ENCODE measurements around the gene ADAM10. TPM values are rescaled to one million over a fixed set of nuclear protein-coding genes. Genes with fewer than 3 reads are reported as not detected.

The ADAM10 gene
- polyA plus RNA-seq, 1 donor, result 74.5 TPM

DNA sequence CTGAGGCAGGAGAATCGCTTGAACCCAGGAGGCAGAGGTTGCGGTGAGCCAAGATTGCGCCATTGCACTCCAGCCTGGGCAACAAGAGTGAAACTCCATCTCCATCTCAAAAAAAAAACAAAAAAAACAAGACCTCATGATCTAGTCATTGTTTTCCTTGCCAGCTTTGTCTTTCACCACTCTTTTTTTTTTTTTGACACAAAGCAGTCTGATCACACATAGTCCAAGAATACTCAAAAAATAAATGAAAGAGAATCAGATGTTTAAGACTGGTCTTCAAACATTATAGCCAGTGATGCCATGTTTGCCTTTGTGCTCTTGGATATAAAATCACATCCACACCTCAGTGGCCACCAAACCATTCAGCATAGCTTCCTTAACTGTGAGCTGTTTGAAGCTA is 5.8 kb upstream of the ADAM10 start:
- DNase-seq, result no peak

DNA sequence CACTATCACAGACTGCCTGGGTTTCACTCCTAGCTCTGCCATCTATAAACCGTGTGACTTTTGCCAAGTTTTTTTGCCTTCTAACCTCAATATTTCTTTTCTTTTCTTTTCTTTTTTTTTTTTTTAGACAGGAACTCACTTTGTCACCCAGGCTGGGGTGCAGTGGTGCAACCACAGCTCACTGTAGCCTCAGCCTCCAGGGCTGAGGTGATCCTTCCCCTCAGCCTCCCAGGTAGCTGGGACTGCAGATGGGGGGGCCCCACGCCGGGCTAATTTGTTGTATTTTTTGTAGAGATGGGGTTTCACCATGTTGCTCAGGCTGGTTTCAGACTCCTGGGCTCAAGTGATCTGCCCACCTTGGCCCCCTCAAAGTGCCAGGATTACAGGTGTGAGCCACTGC is 3.2 kb upstream of the ADAM10 start:
- no peak for DNase-seq

DNA sequence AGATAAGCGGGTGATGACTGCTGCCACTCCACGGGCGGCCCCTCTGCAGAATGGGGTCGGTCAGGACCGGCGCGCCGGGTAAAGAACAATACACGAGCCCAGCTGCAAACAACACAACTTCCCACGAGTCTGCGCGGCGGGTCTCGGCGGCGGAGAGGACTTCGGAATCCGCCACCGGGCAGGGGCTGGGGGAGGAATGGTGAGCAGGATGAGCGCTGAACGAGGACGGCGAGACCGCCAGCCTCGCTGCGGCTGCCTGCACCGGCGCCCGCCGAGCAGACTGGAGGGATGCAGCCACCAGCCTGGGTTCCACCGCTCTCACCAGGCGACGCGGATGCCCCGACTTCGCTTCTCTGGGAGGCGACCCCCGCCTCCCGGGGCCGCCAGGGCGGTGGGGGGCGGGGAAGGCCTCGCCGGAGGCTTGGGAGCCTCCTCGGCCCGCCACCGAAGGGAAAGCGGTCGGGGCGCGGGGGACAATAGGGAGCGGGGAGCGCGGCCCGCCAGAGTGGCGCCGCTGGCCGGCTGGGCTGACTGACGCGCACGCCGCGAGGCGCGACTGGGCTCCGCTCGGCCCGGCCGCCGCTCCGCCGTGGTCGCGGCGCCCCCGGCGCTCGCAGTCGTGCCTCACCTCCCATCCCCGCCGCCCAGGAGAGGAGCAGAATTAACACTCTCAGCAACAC is 515 bp downstream of the ADAM10 start:
- DNase-seq, result peak; percentile 57

DNA sequence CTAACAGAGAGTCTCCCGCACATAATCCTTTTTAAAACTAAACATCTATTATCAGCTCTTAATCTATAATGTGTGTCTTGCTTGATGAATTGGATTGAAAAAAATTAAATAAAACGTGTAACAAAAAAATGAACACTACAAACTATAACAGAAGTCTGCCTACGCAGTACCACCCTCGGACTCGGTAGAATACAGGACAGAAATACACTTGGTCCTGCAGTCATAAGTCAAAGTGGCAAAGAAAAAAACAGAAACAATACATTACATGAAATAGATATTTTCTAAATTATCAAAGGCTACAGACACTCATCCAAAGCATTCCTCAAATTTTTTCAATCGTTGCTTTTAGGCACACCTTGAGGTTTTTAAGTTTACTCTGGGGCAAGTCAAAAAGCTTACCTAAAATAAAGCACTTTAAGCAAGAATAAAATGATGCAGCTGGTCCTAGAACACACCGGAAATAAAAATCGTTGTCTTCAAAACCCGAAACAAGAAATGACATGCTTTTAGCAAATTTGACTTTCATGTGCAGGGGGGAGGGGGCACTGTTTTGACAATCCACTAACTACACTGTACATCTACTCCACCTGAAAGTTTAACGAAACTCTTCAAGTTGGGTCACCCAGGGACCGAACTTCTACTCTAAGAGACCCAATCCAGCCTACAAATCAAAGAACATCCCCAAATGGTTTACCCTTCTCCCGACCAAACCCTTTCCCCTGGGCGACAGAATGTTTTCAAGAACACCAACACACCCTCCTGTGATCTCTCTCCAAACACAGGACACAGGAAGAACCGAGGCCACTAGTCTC is 1.3 kb downstream of the ADAM10 start:
- no peak for DNase-seq

DNA sequence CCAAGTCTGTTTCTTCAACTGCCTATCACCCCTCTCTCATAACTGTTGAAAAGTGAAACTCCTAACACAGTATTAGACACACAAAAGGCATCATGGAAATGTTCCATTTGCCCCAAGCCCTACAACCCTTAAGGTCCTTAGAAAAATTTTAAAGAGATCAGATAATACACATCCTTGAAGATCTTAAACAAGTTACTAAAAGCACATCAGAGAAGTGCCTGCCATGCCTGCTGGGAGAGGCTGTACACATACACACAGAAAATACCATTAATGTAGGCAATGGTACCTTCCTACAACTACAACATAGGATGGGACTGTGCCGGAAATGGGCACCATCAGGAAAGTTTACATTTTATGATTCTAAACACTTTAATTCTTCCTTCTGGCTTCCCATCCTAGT is 3.3 kb downstream of the ADAM10 start:
- DNase-seq, result no peak

DNA sequence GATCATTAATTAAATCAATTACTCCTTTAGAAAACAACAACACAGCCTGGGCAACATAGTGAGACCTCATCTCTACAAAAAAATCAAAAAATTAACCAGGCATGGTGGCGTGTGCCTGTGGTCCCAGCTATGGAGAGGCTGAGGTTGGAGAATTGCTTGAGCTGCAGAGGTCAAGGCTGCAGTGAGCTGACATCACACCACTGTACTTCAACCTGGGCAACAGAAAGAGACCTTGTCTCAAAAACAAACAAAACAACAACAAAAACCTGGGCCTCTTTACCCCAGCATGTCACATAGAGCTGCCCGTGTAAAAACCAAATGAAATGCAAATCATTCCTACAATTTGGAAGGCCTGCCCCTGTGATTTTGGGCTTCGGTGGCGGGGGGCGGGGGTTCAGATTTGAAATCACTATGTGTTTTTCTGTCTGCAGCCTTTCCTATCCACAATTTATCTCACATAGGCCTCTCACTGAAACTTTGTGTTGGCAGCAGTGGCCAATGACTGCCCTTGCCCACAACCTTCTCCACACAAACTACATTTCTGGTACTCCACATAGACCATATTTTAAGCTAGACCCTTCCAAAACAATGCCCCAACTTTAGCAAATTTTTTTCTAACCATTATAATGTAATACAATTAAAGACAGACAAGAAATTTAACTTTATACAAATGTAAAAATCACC is 6.5 kb downstream of the ADAM10 start:
- no peak for DNase-seq

DNA sequence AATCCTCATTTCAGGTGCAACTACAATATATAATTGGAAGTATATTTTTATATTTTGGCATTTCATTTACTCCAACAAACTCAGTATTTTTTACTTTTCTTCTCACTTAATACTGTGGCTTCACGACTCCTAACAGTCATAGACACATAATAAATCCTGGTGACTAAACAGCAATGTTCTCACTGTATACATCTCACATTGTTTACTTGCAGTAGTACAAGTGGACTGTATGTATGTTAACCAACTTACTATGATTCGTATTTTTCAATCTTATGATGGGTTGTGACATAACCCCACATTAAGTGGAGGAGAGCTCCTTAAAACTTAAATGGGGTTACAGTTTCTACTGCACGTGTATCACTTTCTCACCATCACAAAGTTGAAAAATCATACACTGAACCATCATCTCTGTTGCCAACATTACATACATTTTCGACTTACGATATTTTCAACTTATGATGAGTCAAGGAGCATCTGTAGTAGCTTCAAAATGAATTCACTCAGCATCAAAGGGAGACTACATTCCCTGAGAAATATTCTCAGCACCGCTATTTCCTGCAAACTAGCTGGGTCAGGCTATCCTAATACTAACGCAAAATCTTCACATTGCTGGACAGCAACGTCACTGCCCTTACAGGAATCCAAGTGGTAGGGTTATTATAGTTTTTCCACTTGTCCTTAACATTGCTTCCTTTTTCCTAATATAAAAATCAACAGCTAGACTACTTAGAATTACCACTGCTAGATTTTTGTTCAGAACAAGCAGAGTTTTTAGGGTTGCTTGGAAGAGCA is 7.3 kb downstream of the ADAM10 start:
- peak; percentile 29 for DNase-seq

DNA sequence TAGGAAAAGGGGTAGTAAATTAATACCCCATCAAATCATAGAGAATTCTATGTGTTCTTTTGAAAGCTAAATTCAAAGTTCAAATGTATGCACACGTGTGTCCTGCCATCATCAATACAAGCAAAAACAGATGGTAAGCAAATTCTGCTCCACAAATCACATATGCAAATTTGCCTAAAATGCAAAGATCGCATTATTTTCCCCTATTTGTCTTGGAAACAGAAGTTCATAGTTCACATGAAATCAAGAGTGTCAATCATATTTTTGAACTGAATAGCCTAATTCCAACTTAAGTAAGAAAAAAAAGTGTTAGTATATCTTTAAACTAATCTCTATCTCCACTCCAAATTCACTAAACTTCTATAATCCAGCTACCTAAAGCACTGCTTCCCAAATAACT is 8.5 kb downstream of the ADAM10 start:
- DNase-seq, result no peak

DNA sequence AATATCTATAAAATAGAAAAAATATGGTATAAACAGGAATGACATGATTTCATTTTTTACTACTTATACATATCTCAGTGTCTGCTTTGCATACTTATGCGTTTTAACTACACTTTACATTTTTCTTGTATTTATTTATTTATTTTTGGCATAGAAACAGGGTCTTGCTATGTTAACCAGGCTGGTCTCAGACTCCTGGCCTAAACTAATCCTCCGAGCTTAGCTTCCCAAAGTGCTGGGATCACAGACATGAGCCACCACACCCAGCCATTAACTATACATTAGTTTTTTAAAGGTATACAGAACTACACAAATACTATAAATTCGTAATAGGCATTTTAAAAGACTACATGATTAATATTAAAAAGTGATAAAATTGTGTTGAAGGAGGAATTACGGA is 9.1 kb downstream of the ADAM10 start:
- DNase-seq, result no peak

DNA sequence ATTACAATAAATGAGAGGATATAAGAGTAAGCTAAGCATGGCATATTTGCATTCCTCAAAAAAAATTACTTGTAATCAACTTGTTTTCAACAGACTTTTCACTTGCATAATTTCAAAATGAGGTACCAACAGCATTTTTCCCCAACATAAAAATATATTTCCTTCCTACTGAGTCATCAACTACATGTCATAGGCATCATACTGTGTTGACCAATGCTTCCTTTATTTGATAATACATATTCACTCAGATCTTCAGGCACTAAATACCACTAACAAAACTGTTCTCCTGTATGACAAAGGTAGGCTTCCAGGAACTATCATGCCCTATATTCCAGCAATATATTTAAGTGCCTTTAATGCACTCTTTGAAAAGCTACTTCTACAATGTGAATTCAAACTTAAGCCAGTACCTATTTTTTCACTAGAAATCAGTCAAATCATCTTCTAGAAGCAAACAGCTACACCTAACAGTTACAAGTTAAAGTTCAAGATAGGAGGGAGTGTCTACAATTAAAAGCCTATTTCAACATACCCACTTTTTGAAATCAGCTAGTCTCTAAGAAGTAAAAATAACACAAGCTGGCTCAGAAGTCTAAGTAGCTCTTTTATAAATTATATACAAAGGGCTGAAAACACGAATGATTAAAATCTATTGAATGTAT is 11.3 kb downstream of the ADAM10 start:
- no peak for DNase-seq

DNA sequence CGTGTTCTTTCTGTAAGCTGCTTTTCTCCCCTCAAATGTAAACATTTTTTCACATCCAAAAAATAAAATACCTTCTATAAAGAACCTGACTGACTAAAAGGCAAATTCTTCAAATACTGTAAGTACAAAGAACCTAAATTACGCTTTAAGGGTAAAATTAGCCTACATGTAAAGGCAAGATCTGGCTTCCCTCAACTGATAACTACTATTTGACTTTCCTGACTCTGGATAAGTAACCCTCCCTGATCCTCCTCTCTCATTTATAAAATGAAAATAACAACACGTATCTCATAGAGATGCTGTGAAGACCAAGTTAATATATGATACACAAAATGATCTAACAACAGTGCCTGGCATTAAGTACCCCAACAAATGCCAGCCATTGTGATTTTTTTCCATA is 12.2 kb downstream of the ADAM10 start:
- no peak for DNase-seq

DNA sequence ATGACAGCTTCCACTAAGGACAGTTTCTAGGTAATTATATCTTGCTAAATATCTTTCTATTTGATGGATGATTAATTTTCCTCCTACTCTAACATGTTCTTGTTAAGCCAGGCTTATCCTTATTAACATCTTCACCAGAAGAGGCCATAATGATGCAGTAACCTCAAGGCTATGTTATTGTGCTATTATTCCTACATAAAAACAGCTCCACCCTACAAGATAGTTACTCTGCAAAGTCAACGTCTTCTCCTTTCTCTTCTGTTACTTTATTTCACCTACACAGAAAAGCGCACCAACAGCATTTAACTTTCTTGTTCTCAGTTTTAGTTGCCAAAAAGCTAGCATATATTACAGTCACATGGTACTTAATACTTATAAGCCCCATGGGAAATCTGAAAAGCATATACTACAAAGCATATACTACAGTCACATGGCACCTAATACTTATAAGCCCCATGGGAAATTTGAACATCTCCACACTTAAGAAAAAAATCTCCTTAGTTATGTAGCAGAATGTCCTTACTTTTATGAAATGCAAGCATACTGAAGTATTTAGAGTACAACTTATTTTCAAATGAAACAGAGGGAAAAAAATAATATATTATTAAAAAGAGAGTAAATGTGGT is 13.4 kb downstream of the ADAM10 start:
- no peak for DNase-seq

DNA sequence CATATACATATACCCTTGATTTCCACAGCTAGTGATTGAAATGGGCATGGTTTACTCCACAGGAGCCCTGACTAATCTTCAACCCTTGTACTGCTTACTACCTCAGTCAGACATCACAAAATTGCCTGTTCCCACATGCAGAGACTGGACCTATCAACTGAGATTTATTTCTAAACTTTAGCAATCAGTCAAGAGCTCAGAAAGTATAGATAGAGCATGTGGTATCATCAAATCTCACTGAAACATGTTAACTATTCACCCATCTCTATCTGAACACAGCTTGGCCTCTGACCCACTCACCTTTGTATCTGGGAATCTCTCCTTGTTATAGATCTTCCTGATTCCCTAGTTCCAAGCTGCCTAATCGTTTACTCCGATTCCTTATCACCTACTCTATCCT is 14.6 kb downstream of the ADAM10 start:
- DNase-seq, result no peak

DNA sequence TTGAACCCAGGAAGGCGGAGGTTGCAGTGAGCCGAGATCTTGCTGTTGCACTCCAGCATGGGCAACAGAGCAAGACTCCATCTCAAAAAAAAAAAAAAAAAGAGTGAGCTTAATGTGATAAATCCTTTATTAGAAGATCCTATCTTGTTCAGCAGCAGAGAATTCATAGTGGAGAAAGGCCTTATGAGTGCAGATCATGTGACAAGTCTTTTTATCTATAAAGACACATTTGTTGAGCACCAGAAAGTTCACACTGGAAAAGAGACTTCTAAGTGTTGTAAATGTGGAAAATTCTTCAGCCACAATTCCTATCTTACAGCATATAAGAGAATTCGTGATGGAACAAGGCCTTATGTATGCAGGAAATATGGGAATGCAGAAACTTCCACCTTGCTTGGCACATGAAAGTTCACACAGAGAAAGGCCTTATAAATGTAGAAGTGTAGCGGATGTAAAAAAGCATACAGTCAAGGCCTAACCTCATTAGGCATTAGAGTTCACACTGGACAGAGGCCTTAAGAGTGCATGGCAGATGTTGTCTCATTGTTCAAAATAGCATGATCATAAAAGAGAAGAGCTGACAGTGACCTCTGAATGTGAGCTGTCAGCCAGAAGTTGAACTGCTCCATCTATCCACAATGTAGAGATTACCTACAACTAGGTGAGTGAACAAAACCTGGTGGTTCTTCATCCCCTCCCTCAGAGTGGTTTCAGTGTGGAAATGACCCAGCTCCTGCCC is 16.7 kb downstream of the ADAM10 start:
- DNase-seq, result no peak

DNA sequence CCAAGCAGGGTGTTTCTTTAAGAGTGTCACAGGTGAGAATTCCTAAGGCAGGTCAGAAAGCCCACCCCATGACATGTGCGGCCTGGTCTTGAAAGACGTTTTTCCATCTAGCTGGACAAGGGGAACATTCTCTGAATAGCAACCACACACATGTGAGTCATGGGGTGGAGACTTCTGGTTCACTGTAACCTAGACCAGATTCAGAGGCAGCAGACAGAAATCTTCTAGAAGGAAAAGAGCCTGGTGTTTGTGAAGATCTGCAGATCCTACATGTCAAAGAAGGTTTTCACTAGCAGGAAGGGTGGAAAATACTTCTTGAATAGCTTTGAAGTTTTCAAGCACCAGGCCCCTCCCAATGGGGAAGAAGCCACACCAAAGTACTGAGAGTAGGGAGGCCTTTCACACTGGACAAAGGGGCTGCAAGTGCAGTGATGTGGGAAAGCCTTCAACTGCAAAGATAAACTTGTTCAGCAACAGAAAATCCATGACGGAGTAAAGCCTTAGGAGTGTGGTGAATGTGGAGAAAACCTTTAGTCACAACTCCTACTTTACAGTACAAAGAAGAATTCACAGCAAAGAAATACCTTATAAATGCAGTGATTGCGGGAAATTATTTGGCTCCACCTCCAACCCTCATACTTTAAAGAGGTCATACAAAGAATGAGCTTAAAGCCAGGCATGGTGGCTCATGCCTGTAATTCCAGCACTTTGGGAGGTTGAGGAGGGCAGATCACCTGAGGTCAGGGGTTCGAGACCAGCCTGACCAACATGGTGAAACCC is 17.6 kb downstream of the ADAM10 start:
- no peak for DNase-seq

DNA sequence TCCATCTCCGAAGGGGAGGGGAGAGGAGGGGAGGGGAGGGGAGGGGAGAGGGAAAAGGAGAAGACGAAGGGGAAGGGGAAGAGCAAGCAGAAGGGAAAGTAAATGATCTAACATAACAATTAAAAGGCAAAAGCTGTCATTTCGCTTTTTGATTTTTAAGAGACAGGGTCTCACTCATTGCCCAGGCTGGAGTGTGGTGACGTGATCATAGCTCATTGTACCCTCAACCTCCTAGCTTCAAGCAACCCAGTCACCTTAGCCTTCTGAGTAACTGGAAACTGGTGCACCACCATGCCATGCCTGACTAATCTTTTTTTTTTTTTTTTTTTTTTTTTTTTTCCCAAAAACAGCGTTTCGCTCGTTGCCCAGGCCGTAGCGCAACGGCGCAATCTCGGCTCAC is 22.6 kb downstream of the ADAM10 start:
- no peak for DNase-seq

DNA sequence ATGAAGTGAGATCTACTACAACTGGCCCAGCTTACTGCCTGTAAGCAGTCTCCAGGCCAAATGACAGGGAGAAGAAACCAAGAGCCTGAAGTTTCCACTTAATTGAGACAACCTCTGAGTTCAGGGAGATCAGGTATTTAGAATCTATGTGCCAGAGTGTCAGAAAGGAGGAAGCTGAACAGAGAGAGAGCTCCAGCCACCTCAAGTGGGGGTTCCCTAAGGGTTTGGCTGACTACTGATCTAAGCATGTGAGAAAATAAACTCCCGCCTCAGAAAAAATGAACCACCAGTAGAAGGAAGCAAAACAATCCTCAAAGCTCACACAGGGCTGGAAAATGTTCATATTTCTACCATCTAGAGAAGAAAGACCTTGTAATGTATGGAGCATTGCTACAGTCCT is 25.0 kb downstream of the ADAM10 start:
- DNase-seq, result no peak

DNA sequence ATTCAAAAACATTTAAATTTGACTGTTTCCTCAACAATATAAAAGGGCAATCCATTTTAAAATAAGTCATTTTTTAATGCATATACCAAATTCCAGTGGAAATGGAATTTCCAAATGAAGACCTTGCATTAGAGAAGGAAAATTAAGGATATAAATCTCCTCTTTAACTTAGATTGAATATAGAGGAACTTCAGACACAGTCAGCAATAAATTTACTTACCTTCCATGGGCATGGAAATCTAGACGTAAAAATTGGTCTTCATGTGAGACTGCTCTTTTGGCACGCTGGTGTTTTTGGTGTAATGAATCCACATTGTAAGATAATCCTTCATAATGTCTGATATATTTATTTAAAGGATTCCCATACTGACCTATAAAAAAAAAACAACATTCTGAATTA is 32.1 kb downstream of the ADAM10 start:
- DNase-seq, result no peak

DNA sequence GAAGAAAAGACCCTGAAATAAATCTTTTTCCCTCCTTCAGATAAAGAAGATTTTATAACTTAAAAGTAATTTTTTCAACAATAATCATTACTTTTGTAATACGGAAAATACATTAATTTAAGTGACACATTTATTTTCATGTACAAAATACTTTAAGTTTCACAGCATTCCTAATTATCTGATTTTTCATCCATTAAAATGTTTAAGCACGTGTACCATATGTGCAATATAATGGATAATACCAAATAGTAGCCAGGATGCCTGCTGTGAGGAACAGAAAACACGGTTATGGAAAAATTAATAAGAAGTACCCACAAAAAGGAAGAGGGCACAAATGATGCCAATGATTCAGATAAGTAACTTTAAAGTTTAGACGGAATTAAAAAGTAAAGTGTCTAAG is 33.5 kb downstream of the ADAM10 start:
- no peak for DNase-seq

DNA sequence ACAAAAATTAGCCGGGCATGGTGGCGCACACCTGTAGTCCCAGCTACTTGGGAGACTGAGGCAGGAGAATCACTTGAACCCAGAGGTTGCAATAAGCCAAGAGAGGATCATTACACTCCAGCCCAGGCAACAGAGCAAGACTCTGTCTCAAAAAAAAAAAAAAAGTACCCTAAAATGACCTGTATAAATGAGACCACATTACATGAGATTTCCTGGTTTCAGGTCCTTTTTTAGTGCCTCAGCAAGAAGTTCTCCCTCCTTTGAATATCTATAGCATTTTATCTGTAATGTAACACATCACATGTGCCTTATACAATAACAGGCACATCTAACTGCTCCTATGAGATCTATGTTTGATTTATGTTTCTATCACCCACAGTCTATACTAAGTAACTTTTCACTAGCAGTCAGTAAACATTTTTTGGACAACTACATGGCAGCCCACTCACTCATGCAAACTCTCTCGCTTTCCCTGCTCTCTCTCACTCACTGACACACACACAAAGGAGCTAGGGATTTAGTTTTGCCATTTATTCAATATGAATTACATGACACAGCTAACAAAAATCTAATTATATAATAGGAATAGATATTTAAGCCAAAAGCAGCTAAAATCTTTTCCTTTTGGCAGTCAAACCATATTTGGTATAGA is 34.1 kb downstream of the ADAM10 start:
- DNase-seq, result no peak
